ENCODE measurements around the gene CTTNBP2NL.
A peak's percentile ranks its signal among the peaks of the same experiment; 100 is the strongest.
"Not testable (repeated sequence)": the region's sequence is repeated elsewhere in the genome, so short reads cannot be mapped to it uniquely, and the experiment has no call there.

CTTNBP2NL gene

DNA sequence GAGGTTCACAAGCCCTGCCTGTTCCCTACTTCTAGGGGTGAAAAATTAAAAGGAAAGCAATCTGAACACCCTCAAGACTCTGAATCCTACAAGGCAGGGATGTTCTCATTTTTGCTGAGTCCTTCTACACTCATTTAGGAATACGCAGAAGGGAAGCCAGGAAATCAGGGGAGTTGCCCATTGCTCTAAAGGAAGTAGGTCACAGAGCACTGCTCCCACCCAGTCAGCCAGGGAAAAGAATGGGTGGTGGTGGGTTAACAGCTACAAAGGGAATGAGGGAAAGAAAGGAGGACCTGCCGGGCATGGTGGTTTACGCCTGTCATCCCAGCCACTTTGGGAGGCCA is 2.4 kb upstream of the CTTNBP2NL start:
- TF ChIP-seq, protein P1, sequence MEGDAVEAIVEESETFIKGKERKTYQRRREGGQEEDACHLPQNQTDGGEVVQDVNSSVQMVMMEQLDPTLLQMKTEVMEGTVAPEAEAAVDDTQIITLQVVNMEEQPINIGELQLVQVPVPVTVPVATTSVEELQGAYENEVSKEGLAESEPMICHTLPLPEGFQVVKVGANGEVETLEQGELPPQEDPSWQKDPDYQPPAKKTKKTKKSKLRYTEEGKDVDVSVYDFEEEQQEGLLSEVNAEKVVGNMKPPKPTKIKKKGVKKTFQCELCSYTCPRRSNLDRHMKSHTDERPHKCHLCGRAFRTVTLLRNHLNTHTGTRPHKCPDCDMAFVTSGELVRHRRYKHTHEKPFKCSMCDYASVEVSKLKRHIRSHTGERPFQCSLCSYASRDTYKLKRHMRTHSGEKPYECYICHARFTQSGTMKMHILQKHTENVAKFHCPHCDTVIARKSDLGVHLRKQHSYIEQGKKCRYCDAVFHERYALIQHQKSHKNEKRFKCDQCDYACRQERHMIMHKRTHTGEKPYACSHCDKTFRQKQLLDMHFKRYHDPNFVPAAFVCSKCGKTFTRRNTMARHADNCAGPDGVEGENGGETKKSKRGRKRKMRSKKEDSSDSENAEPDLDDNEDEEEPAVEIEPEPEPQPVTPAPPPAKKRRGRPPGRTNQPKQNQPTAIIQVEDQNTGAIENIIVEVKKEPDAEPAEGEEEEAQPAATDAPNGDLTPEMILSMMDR (IDR thresholded peaks at IDR 0.05; ENCODE audit: insufficient read depth, low read depth, low read length, missing control alignments) = no peak
- no peak overlapping the region for H3K4me3 ChIP-seq (ENCODE audit: low read length)
- DNase-seq (ENCODE audit: low read depth) = peak; percentile 32

DNA sequence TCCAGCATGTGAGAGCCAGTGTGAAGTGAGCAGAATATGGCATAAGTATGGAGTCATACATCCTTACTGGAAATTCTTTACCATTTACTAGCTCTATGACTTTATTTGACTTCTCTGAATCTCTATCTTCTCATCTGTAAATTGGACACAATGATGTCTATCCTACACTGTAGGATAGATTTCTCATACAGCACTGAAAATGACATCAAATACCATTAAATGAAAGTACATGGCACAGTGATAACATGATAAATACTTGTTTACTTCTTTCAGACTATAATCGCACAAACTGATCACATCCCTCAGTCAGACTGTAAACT is 1.3 kb upstream of the CTTNBP2NL start:
- DNase-seq (ENCODE audit: low read depth) = no peak
- H3K4me3 ChIP-seq (ENCODE audit: low read length) = peak overlapping the region; percentile 34
- TF ChIP-seq, protein P1 (IDR thresholded peaks at IDR 0.05; ENCODE audit: insufficient read depth, low read depth, low read length, missing control alignments) = no peak

DNA sequence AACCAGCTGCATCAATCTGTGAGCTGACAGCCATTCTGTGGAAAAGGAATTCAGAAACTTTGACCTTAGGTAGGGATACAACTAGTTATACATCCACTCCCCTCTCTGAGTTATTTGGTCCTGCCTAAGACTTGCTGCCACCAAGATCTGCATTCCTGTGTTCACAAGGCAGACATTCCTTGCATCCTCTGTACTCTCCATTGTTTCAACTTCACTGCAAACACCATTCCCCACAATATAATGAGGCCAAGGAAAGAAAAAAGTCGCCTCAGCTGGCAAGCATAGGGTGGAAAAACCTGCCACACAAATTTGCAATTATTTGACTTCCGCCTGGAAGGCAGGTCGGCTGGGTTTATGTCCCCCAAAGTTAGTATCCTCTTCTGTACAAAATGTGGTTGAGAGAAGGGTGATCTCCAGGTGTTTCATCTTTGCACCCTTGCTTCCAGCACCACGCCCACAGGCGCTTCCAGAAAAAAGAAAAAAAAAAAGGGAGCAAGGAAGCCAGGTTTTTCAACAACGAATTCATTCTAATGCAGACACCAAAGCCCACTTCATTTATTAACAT is 676 bp upstream of the CTTNBP2NL start:
- peak overlapping the region; percentile 99 for H3K4me3 ChIP-seq (ENCODE audit: low read length)
- TF ChIP-seq, protein P1 (IDR thresholded peaks at IDR 0.05; ENCODE audit: insufficient read depth, low read depth, low read length, missing control alignments) = no peak
- DNase-seq (ENCODE audit: low read depth) = no peak

DNA sequence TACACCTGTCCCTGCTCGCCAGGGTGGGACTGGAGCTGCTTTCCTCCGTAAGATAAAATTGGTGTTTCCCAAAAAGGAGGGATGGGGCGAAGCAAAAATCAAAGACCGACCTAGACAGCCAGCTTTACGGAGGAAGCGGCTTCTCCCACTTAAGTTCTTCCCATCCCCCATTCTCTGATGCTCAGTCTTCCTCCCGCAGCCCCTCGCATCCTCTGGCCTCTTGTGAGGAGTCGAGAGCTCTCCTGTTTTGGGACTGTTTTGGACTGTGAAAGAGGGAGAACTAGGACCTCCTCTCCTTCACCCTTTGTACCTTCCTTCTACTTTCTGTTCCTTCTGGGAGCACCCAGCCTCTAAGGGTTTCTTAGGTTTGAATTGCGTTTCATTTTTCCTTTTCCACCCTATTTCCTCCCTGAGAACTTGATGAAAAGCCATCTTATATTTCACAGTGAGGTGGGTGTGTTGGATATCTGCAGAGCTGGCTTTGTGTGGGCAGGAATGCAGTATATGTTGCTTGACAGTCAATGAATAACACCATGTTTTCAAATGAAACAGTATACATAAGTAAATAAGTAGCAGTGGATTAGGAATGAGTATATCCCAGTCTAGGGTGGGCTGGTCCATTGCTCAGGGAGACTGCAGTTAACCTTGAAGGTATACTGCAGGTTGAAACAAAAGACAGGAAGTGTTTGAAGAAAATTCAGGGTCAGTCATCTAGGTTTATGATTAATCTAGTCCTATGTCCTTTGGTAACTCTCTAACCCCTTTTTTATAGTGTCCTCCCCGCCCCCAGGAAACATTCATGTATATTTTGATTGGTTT is 848 bp downstream of the CTTNBP2NL start:
- peak overlapping the region; percentile 99 for H3K4me3 ChIP-seq (ENCODE audit: low read length)
- peak; percentile 37 for DNase-seq (ENCODE audit: low read depth)
- TF ChIP-seq, protein P1 (IDR thresholded peaks at IDR 0.05; ENCODE audit: insufficient read depth, low read depth, low read length, missing control alignments) = no peak

DNA sequence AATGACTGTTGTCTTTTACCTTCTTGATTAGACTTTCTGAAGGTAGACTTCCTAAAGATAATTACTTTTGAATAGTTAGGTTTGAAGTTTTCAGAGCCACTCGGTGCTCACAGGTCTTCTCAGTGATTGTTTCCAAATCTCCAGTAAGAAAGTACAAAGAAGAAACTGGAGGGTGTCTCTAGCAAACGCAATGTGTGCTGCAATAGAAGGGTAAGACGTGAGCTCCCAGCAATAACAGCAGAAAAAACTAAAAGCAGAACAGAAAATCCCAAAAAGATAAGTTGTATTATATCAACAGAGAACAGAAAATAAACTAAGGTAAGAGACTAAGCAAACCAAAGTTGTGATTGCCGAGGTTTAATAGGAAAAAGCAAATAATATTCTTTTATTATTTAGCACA is 1.8 kb downstream of the CTTNBP2NL start:
- H3K4me3 ChIP-seq (ENCODE audit: low read length) = peak overlapping the region; percentile 99
- TF ChIP-seq, protein P1 (IDR thresholded peaks at IDR 0.05; ENCODE audit: insufficient read depth, low read depth, low read length, missing control alignments) = no peak
- no peak for DNase-seq (ENCODE audit: low read depth)

DNA sequence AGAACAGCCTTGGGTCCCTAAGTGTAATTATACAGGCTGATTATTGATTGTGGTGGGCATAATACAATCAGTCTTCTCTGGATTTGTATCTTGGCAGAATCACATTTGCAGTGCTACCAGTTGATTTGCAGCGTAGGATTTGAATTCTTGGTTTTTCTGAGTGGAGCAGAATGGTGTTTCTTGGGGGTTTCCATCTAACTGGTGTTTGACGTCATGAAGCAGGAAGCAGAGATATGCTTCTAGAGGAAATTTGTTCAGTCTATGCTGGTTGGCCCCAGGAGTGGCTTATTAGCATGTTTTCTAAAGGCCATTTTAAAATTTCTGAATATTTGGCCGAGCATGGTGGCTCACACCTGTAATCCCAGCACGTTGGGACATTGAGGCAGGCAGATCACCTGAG is 3.4 kb downstream of the CTTNBP2NL start:
- no peak overlapping the region for H3K4me3 ChIP-seq (ENCODE audit: low read length)
- TF ChIP-seq, protein P1 (IDR thresholded peaks at IDR 0.05; ENCODE audit: insufficient read depth, low read depth, low read length, missing control alignments) = no peak
- DNase-seq (ENCODE audit: low read depth) = no peak

DNA sequence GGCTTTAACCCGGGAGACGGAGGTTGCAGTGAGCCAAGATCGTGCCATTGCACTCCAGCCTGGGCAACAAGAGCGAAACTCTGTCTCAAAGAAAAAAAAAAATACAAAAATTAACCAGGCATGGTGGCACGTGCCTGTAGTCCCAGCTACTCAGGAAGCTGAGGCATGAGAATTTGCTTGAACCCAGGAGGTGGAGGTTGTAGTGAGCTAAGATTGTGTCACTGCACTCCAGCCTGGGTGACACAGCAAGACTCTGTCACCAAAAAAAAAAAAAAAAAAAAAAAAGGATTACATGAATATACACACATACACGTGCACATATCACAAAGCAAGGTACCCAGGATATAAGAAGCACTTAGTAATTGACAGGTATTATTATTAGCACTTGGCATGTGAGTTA is 4.7 kb downstream of the CTTNBP2NL start:
- DNase-seq (ENCODE audit: low read depth); H3K4me3 ChIP-seq (ENCODE audit: low read length): not testable (repeated sequence)

Measured in epithelial cell of esophagus (primary cell).